Mammary epithelial cell (primary cell): Measurements from ENCODE around the gene USP24.

Experiments used
- EZH2 ChIP-seq: IDR thresholded peaks from 2 replicates; pipeline ENCODE4 v1.6.1; 2012; ENCODE audit warnings: low read length, inconsistent platforms, borderline replicate concordance
- TF ChIP-seq, protein P1 (sequence below), 2 donors: IDR thresholded peaks in 1 of 2; conservative IDR thresholded peaks in 1 of 2; 2 replicates each; pipeline ENCODE4 v1.5.1; 2011 to 2012; ENCODE audit warnings: inconsistent platforms in 2 of 2, low read length in 2 of 2, mild to moderate bottlenecking in 2 of 2, control low read depth in 1 of 2, low read depth in 1 of 2; ENCODE audit not compliant: insufficient read depth in 1 of 2; ENCODE audit errors: extremely low read depth in 1 of 2

GRCh38 chr1:55055084-55055882 lies 159.9 kb downstream of the USP24 start:
- TF ChIP-seq, protein P1, sequence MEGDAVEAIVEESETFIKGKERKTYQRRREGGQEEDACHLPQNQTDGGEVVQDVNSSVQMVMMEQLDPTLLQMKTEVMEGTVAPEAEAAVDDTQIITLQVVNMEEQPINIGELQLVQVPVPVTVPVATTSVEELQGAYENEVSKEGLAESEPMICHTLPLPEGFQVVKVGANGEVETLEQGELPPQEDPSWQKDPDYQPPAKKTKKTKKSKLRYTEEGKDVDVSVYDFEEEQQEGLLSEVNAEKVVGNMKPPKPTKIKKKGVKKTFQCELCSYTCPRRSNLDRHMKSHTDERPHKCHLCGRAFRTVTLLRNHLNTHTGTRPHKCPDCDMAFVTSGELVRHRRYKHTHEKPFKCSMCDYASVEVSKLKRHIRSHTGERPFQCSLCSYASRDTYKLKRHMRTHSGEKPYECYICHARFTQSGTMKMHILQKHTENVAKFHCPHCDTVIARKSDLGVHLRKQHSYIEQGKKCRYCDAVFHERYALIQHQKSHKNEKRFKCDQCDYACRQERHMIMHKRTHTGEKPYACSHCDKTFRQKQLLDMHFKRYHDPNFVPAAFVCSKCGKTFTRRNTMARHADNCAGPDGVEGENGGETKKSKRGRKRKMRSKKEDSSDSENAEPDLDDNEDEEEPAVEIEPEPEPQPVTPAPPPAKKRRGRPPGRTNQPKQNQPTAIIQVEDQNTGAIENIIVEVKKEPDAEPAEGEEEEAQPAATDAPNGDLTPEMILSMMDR (conservative IDR thresholded peaks at IDR 0.05 in 1 of 2, IDR thresholded peaks at IDR 0.05 in 1 of 2; ENCODE audit: extremely low read depth in 1 of 2, insufficient read depth in 1 of 2, low read depth in 1 of 2, low read length in 2 of 2) = no peak
- no peak for TF ChIP-seq EZH2
